ENCODE data around the gene MAPK8.

Gene MAPK8

DNA sequence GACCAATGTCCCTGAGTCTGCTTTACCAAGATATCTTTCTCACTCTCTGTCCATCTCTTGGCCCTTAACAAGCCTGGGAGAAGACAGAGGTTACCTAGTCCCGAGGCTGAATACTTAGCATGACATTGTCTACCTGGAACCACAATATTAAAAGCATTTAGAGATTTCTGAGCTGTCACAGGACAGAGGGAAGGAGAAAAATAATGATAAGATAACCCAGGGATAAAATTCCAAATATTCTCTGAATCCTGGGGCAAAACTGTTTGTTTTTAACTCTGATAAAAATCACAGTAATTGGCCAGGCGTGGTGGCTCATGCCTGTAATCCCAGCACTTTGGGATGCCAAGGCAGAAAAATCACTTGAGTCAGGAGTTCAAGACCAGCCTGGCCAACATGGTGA lies 12.0 kb upstream of the MAPK8 start:
- DNase-seq: no peak

GRCh38 chr10:48296576-48297098 lies 9.8 kb upstream of the MAPK8 start:
- no peak for DNase-seq

GRCh38 chr10:48299066-48299465 lies 7.4 kb upstream of the MAPK8 start:
- no peak for DNase-seq

- no peak for DNase-seq
Measured at GRCh38 chr10:48299692-48300091, 6.8 kb upstream of the MAPK8 start.

- no peak for DNase-seq
Measured at GRCh38 chr10:48300556-48300955, 5.9 kb upstream of the MAPK8 start.

DNA sequence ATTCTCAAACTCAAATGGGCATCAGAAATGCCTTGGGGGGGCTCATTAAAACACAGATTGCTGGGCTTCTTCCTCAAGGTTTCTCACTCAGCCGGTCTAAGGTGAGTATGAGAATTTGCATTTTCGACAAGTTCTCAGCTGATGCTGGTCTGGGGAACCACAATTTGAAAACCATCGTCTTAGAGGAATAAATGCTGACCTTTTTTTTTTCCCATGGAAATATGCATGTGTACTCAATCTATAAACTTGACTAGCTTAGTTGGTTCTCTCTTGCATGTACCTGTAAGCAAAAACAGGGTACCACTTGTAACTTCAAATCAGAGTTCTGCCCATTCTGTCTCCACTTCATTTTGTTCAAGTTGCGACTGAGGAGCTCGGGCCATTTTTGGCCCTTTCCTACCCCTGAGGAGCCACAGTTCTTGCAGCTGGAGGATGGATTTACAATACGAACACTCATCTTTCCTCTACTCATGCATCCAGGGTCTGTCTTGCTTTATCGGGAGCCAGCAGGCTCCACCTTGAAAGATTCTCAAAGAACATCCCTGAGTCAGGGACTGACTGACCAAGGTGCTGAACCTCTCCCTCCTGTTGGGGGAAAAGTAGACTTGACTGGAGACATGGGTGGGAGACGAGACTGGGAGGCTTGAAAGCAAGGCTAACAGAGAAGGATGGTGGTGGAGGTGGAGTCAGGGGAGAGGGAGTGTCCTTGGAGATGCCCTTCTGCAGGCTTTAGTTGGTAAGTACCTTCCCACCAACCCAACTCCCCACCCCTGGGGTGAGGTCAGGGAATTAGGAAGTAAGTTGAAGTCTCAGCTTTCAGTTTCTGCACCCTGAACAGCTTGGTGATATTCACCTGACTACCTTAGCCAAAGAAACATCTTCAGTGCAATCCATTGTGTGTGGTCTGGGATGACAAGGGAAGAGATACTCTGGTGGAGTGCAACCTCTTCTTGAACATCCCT lies 3.7 kb upstream of the MAPK8 start:
- DNase-seq: no peak

DNA sequence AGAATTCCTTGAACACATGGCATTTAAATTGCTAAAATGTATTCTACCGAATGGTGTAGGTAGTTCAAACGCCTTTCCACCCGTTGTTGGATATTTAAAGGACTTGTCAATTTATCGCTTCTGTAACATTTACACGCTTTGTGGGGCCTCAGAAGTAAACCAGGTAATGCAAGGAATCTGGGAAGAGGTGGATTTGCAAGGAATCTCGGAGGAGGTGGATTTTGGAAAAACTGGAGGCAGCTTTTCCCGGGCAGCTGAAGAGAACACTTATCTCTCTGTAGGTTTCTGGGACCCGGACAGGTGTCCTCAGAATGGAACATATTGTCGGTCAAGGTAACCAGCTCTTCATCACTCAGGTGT lies 592 bp upstream of the MAPK8 start:
- no peak for DNase-seq

- DNase-seq: peak; percentile 15
Measured at GRCh38 chr10:48306870-48307710, 613 bp downstream of the MAPK8 start.

- no peak for DNase-seq
Measured at GRCh38 chr10:48307711-48308018, 1.2 kb downstream of the MAPK8 start.

- DNase-seq: no peak
Measured at GRCh38 chr10:48309711-48310226, 3.3 kb downstream of the MAPK8 start.

DNA sequence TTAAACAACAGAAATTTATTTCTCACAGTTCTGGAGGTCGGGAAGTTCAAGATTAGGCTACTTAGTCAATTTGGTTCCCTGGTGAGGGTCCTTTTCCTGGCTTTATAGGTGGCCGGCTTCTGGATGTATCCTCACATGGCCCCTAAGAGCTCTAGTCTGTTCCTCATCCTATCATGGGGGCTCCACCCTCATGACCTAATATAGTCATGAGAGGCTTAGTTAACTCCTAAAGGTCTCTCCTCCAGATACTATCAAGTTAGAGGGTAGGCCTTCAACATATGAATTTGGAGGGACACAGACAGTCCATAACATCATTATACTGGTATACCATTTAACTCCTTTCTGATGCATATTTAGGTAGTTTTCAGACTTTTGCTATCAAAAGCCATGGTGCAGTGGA lies 7.6 kb downstream of the MAPK8 start:
- DNase-seq: no peak

- no peak for DNase-seq
Measured at GRCh38 chr10:48316236-48316635, 9.8 kb downstream of the MAPK8 start.

DNA sequence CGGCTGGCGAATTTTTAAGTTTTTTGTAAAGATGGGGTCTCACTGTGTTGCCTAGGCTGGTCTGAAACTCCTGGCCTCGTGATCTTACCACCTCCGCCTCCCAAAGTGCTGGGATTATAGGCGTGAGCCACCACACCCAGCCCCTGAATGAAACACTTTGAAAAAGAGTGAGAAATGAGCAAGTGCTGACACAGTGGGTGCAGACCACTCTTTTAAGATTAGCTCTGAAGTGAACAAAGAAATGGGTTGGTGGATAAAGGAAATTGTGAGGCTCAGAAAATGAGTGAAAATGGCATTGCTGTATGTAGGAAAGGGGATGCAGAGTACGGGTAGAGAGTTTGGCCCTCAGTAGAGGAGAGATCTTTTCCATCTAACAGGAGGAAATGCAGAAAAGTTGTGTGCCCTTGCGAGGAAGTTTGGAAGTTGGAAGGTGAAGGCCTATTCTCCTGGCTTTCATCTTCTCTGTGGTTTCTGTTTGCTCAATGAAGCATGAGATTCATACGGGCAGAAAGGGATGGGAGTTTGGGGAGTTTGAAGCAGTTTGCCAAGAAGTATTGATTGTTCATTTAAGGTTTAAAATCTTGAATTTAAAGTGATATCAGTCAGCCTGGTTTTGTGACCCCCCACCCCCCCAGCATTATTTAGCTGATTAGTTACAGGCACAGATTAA lies 11.0 kb downstream of the MAPK8 start:
- DNase-seq: no peak

DNA sequence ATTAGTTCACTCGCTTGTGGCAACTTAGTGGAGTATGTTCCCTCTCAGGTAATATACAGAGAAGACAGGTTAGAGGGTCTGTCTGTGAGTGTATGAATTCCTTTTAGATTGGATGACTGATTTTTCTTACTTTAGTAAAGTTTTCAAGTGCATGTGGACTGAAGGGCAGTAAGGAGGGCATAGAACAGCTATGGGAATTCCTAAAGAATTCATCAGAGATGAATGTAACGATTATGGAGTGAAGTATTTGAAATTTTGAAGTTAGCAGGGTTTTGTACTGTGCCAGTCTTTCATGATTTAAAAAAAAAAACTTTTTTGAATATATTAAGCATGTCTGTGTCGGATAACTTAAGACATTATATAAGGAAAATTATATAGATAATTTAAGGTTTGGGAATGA lies 15.5 kb downstream of the MAPK8 start:
- DNase-seq: no peak

GRCh38 chr10:48324580-48324979 lies 18.1 kb downstream of the MAPK8 start:
- DNase-seq: no peak

- no peak for DNase-seq
Measured at GRCh38 chr10:48330269-48330668, 23.8 kb downstream of the MAPK8 start.

DNA sequence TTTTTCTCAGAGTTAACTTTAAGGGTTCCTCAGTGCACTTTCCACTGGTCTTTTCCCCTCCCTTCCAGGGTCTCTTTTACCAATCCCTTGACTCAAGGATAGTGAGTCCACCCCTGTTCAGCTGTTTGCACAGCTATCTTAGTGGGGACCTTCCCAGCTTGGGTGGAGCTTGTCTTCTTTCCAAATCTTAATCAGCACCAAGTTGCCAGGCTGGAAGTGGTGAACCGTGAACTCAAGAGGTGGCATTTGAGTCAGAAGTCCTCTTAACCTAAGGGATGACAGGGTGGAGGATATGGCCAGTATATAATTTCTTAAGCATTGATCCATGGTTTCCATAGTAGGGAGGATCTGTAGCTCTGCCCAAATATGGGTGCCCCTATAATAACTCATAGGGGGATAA lies 25.0 kb downstream of the MAPK8 start:
- no peak for DNase-seq

DNA sequence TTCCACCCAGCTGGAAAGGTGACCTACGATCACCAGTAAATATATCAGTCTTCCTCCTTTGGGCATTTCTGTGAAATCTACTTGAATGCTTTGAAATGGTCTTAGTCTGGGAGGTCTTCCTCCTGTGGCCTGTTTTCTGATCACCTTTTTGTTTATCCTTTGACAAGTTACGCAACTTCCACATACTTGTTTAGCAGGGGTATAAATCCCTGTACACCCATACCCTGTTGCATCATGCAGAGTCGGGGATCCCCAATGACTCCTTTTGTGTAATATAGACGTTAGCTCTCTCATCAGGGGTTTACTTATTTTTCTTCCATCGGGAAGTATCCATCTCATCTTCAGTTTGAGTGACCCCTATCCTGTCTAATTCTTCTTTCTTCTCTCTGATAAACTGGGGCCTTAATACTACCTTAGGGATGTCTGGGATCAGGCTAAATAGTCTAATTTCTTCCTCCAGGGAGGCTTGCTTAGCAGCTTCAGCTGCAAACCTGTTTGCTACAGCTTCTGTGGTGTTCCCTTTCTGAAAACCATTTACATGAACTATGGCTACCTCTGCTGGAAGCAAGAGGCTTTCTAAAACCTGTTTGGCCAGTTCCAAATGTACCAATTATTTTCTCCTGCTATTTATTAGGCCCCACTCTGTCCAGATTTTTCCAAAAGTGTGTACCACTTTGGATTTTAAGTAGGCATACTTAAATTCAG lies 25.8 kb downstream of the MAPK8 start:
- DNase-seq: no peak

DNA sequence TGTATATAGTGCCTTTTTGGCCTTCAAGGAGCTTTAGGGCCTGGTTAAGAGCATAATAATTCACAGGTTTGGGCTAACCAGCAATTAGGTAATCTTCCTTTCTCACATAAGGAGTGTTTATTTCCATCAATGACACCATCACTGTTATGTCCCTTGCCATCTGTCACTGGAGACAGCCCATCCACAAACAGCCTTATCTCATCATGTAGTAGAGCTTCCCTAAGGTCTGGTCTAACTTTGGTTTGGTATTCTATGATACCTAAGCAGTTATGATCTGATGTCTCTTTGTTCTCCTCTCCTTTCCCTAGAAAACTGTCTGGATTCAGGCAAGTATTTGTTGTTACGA lies 26.4 kb downstream of the MAPK8 start:
- DNase-seq: no peak

DNA sequence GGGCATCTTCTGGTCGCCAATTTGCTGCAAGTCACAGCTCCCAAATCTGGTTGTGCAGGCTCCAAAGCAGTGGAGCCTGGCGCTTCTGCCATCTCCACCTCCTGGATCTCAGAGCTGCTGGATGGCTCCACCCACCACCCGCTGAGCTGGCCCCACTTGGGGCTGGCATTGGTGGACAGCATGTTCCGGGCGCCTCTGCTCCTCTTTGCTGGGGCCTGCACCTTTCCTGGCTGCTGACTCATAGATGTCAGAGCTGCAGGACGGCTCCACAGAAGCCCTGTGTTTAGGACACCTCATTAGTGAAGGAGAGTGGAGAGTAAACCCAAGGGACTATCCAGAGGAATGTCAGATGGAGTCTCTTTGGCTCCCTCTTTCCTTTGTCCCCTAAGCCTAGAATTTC lies 27.4 kb downstream of the MAPK8 start:
- DNase-seq: no peak

- no peak for DNase-seq
Measured at GRCh38 chr10:48335788-48336187, 29.3 kb downstream of the MAPK8 start.

DNA sequence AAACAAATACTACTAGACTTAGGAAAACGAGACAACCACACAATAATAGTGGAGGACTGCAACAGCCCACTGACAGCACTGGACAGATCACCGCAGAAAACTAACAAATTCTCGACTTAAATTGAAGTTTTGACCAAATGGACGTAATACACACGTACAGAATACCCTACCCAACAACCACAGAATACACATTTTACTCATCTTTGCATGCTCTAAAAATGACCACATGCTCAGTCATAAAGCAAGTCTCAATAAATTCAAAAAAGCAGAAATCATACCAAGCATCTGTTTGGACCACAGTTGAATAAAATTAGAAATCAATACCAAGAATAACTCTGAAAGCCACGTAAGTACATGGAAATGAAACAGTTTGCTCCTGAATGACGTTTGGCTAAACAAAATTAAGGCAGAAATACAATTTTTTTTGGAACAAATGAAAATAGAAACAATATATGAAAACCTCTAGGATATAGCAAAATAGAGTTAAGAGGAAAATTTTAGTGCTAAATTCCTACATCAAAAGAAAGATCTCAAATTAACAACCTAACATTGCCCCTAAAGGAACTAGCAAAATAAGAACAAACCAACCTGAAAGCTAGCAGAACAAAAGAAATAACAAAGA lies 30.6 kb downstream of the MAPK8 start:
- no peak for DNase-seq

All from NCI-H1048 (cell line).